ENCODE data around the gene GM2A. TPM values are rescaled to one million over a fixed set of nuclear protein-coding genes. Genes with fewer than 3 reads are reported as not detected.

Gene GM2A
- total RNA-seq, 3 donors from 2014 or later = 8.1 to 9.9 (median 9.0) TPM

DNA sequence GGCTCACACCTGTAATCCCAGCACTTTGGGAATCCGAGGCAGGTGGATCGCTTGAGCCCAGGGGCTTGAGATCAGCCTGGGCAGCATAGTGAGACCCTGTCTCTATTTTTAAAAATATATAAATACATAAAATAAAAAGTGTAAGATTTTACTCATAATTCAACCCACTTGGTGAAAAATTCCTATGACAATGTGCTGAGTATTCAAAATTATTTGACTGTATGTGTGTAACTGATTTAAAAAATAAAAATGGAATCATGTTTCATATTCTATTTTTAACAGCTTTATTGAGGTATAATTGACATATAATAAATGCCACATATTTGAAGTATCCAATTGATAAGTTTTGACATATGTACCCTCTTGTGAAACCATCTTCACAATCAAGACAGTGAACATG lies 22.8 kb downstream of the GM2A start:
- Mint-ChIP-seq H3K27me3 (ENCODE audit: low read depth) (no peaks in the 10 kb centered on the region), H3K36me3 (ENCODE audit: insufficient read depth) (no peaks in the 10 kb centered on the region), H3K9me3 (no peaks in the 10 kb centered on the region), H3K4me1 (ENCODE audit: low read depth) (no peaks in the 10 kb centered on the region), H3K4me3 (no peak overlapping the region)
- ATAC-seq (no peak), DNase-seq (no peak)

DNA sequence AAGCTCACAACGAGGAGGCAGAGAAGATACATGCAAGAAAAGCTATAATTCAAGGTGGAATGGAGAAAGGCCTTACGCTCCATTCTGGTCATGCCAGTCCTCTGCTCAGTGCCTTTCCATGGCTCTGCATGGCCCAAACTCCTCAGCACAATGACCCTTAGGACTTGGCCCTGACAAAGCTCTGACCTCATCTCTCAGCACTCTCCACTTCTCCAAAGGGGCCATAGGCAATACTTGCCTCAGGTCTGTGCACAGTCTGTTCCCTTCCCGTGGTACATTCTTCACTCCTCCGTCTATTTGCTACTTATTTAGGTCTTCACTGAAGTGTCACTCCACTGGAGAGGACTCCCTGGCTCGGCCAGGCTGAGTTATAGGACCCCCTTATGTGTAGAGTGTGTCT lies 25.9 kb downstream of the GM2A start:
- DNase-seq (no peak), ATAC-seq (no peak)
- no peaks in the 10 kb centered on the region for H3K36me3 Mint-ChIP-seq (ENCODE audit: insufficient read depth)

DNA sequence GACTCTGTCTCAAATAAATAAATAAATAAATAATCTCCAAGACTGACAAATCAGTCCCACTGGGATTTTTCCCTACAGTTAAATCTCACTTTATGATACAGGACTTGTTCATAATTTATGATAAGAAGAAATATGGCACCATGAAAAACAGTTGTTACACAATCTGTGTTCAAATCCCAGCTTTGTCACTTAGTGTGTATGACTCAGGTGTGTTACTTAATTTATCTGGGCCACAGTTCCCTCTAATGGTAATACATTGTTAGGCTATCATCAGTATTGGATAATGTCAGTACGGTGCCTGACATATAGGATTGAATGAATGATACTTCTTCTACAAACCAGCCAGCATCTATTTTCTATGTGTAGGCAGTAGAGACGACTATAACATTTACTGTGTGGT lies 27.5 kb downstream of the GM2A start:
- Mint-ChIP-seq H3K9me3 (no peaks in the 10 kb centered on the region), H3K4me3 (no peak overlapping the region), H3K4me1 (ENCODE audit: low read depth) (no peaks in the 10 kb centered on the region), H3K36me3 (ENCODE audit: insufficient read depth) (no peaks in the 10 kb centered on the region), H3K27me3 (ENCODE audit: low read depth) (no peaks in the 10 kb centered on the region)
- no peak for ATAC-seq
- DNase-seq = no peak

More for the DNA sequence above, 25.9 kb downstream of the GM2A start:
- Mint-ChIP-seq H3K9me3 (no peaks in the 10 kb centered on the region), H3K4me1 (ENCODE audit: low read depth) (no peaks in the 10 kb centered on the region), H3K27me3 (ENCODE audit: low read depth) (no peaks in the 10 kb centered on the region), H3K4me3 (no peak overlapping the region)

DNA sequence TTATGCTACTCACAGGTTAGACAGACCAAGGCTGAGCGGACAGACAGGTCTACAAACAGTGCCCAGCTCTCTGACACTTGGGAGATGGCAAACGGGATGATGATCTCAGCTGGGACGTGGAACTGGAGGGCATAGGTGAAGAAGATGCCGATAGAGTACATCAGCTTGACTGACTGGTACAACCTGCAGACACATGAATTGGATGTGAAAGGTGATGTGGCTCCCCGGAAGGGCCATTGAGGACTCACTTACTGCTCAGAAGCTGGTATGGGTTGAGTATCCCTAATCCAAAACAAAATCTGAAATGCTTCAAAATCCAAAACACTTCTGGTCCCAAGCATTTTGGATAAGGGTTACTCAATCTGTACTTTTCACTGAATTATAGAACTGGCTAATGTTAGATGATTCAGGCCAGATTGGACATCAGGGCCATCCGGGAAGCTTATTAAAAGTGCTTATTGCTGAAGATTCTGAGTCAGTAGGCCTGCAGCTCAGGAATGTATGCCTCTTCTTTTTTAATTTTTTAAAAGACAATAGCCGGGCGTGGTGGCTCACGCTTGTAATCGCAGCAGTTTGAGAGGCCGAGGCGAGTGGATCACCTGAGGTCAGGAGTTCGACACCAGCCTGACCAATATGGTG lies 28.1 kb downstream of the GM2A start:
- no peaks in the 10 kb centered on the region for H3K27me3 Mint-ChIP-seq (ENCODE audit: low read depth)
- ATAC-seq (no peak), DNase-seq (no peak)
- H3K36me3 Mint-ChIP-seq (ENCODE audit: insufficient read depth) = no peaks in the 10 kb centered on the region
- no peaks in the 10 kb centered on the region for H3K4me1 Mint-ChIP-seq (ENCODE audit: low read depth)
- H3K9me3 Mint-ChIP-seq = no peaks in the 10 kb centered on the region
- no peak overlapping the region for H3K4me3 Mint-ChIP-seq

DNA sequence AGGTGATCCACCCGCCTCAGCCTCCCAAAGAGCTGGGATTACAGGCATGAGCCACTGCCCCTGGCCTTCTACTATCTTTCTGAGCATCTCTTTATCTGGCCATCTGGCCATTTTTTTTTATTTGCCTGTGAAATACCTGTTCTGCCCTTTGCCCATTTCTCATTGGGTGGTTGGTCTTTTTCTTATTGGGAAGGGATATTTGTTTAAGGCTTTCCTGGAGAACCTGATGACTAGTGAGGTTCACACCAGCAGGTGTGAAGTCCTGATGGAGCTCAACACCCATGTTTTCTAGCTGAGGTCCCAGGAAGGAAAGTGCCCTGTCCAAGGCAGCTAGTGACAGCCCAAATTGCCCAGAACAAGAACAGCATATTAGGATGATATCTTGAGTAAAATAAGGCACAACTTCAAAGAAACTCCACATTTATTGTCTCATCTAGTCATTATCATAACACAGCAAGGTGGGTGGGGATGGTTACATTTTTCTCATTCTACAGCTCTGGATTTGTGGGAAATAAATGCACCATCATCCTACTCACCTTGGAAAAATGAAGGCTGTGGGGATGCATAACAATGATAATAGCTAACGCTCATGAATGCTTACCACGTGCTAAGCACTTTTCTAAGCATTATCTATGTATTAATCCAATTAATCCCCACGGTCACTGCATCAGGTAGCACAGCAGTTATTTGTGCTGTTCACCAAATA lies 30.3 kb downstream of the GM2A start:
- DNase-seq (no peak), ATAC-seq (no peak)
- H3K4me3 Mint-ChIP-seq = no peak overlapping the region
- H3K4me1 Mint-ChIP-seq (ENCODE audit: low read depth) = peaks cover 1% of the 10 kb centered on the region
- H3K9me3 Mint-ChIP-seq = no peaks in the 10 kb centered on the region
- no peaks in the 10 kb centered on the region for H3K27me3 Mint-ChIP-seq (ENCODE audit: low read depth)
- no peaks in the 10 kb centered on the region for H3K36me3 Mint-ChIP-seq (ENCODE audit: insufficient read depth)

GRCh38 chr5:151284392-151284967 lies 31.5 kb downstream of the GM2A start:
- no peaks in the 10 kb centered on the region for H3K27me3 Mint-ChIP-seq (ENCODE audit: low read depth)
- DNase-seq (no peak), ATAC-seq (no peak)
- no peaks in the 10 kb centered on the region for H3K9me3 Mint-ChIP-seq
- peaks cover 2% of the 10 kb centered on the region for H3K4me1 Mint-ChIP-seq (ENCODE audit: low read depth)
- no peak overlapping the region for H3K4me3 Mint-ChIP-seq
- no peaks in the 10 kb centered on the region for H3K36me3 Mint-ChIP-seq (ENCODE audit: insufficient read depth)

DNA sequence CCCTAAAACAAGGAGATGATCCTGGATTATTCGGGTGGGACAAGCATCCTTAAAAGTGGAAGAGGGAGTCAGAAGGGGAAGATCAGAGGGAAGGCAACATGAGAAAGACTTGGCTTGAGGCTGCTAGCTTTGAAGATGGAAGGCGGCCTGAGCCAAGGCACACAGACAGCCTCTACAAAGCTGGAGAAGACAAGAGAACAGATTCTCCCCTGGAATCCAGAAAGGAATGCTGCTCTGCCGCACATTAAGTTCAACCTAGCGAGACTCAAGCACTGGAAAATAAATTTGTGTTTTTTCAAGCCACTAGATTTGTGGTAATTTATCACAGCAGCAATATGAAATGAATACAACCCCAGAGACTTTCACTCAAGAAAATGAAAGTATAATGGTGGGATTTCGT lies 32.7 kb downstream of the GM2A start:
- DNase-seq (no peak), ATAC-seq (no peak)
- Mint-ChIP-seq H3K4me1 (ENCODE audit: low read depth) (peaks cover 2% of the 10 kb centered on the region), H3K4me3 (no peak overlapping the region), H3K36me3 (ENCODE audit: insufficient read depth) (no peaks in the 10 kb centered on the region), H3K27me3 (ENCODE audit: low read depth) (no peaks in the 10 kb centered on the region), H3K9me3 (no peaks in the 10 kb centered on the region)

- no peak for ATAC-seq
- H3K36me3 Mint-ChIP-seq (ENCODE audit: insufficient read depth) = no peaks in the 10 kb centered on the region
- H3K9me3 Mint-ChIP-seq = peaks cover under 1% of the 10 kb centered on the region
Observed at GRCh38 chr5:151286246-151286645, 33.3 kb downstream of the GM2A start.

GRCh38 chr5:151288180-151288579 lies 35.2 kb downstream of the GM2A start:
- H3K27me3 Mint-ChIP-seq (ENCODE audit: low read depth) = no peaks in the 10 kb centered on the region
- ATAC-seq (no peak), DNase-seq (no peak)

More at GRCh38 chr5:151286246-151286645, 33.3 kb downstream of the GM2A start:
- no peak for DNase-seq
- Mint-ChIP-seq H3K27me3 (ENCODE audit: low read depth) (no peaks in the 10 kb centered on the region), H3K4me3 (no peak overlapping the region), H3K4me1 (ENCODE audit: low read depth) (peaks cover 2% of the 10 kb centered on the region)

GRCh38 chr5:151293624-151294023 lies 40.6 kb downstream of the GM2A start:
- Mint-ChIP-seq H3K27me3 (ENCODE audit: low read depth) (peaks cover 3% of the 10 kb centered on the region), H3K4me1 (ENCODE audit: low read depth) (no peaks in the 10 kb centered on the region), H3K4me3 (no peak overlapping the region), H3K9me3 (peaks cover 5% of the 10 kb centered on the region), H3K36me3 (ENCODE audit: insufficient read depth) (no peaks in the 10 kb centered on the region)
- no peak for DNase-seq
- no peak for ATAC-seq

More at GRCh38 chr5:151288180-151288579, 35.2 kb downstream of the GM2A start:
- no peak overlapping the region for H3K4me3 Mint-ChIP-seq
- no peaks in the 10 kb centered on the region for H3K36me3 Mint-ChIP-seq (ENCODE audit: insufficient read depth)
- H3K9me3 Mint-ChIP-seq = peaks cover 5% of the 10 kb centered on the region
- H3K4me1 Mint-ChIP-seq (ENCODE audit: low read depth) = peaks cover 2% of the 10 kb centered on the region

DNA sequence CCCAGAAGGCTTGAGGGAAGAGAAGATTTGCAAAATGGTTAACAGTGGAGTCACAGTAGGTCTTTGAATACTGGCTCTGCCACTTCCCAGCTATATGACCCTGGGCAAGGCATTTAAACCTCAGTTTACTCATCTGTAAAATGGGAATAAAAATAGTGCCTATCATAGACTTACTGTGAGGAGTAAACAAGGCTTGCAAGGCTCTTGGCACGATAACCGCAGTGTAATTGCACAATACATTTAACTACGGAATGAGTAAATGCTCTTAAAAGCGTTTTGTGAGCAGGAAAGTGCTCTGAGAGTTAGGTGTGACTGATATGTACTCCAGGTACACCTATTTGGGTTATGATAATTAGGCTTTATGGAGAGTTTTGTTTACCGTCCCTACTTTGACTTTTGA lies 42.2 kb downstream of the GM2A start:
- H3K27me3 Mint-ChIP-seq (ENCODE audit: low read depth) = peaks cover 6% of the 10 kb centered on the region
- ATAC-seq = no peak
- no peaks in the 10 kb centered on the region for H3K4me1 Mint-ChIP-seq (ENCODE audit: low read depth)
- DNase-seq = no peak
- no peaks in the 10 kb centered on the region for H3K36me3 Mint-ChIP-seq (ENCODE audit: insufficient read depth)
- H3K4me3 Mint-ChIP-seq = no peak overlapping the region
- peaks cover 5% of the 10 kb centered on the region for H3K9me3 Mint-ChIP-seq

DNA sequence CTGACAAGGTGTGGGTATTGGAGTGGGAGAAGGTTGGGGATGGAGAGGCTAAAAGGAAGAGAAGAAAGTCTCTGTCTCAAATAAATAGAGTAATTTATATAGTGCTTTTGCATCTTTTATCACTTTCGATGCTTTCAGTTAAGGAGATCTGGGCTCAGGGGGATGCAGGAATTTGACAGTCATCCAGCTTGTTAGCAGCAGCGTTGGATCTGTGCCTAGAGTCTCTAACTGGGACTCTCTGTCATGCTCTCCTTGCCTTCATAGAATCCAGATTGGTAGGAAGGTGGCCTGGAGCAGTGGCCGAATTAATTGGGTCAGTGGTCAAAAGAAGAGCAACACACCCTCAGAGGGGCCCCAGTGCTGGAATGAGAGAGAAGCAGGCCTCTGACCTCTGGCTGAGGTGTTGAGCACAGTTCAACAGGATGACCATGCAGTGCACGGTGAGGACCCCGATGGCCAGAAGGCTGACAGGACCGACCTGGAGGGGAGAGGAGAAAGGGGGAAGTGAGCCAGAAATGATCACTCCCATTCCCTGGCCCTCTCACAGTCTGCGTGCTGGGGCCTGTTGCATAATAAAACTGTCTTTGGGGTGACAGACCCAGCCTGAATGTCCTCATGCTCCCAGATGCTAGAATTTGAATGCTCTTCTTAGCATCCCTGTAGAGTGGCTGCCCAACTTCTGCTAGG lies 42.9 kb downstream of the GM2A start:
- peaks cover 5% of the 10 kb centered on the region for H3K9me3 Mint-ChIP-seq
- no peak overlapping the region for H3K4me3 Mint-ChIP-seq
- H3K4me1 Mint-ChIP-seq (ENCODE audit: low read depth) = no peaks in the 10 kb centered on the region
- peaks cover 6% of the 10 kb centered on the region for H3K27me3 Mint-ChIP-seq (ENCODE audit: low read depth)
- DNase-seq (no peak), ATAC-seq (no peak)
- no peaks in the 10 kb centered on the region for H3K36me3 Mint-ChIP-seq (ENCODE audit: insufficient read depth)

DNA sequence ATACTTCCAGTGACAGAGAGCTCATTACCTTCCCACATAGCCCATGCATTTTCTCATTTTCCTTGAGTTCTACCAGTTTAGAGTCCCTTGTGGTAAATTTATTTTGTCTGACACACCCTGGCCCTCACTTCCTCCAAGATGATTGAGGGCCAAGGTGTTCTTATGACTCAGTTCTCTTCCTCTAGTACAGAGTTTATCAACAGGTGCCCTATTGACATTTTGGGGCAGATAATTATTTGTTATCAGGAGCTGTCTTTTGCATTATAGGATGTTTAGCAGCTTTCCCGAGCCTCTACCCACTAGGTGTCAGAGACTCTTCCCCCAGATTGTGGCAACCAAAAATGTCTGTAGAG lies 43.5 kb downstream of the GM2A start:
- DNase-seq (no peak), ATAC-seq (no peak)
- Mint-ChIP-seq H3K9me3 (peaks cover 2% of the 10 kb centered on the region), H3K27me3 (ENCODE audit: low read depth) (peaks cover 9% of the 10 kb centered on the region), H3K4me1 (ENCODE audit: low read depth) (no peaks in the 10 kb centered on the region), H3K36me3 (ENCODE audit: insufficient read depth) (no peaks in the 10 kb centered on the region), H3K4me3 (no peak overlapping the region)

DNA sequence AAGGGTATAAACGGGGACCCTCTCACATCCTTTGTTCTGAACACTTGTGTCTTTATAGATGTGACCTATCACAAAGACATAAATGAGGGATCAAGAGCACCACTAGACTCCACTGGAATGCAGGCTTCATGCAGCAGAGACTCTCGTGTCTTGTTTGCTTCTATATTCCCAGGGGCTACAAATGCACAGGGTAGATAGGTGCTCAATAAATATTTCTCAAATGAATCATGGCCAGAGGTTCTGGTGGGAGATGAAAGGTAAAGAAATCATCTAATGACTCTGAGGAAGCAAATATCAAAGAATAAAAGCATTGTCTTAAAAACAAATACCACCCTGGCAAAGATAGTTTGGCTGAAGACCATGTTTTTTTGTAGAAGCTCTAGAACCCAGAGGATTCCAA lies 44.0 kb downstream of the GM2A start:
- Mint-ChIP-seq H3K36me3 (ENCODE audit: insufficient read depth) (no peaks in the 10 kb centered on the region), H3K4me1 (ENCODE audit: low read depth) (no peaks in the 10 kb centered on the region), H3K9me3 (no peaks in the 10 kb centered on the region), H3K4me3 (no peak overlapping the region), H3K27me3 (ENCODE audit: low read depth) (peaks cover 11% of the 10 kb centered on the region)
- DNase-seq (no peak), ATAC-seq (no peak)

Data from activated T-cell treated with anti-CD3 and anti-CD28 coated beads, Interleukin-2, amount 50 U/mL, for 4 hours (primary cell).